C4-2B (cell line): ENCODE results near the gene PLP2.
"Not testable (repeated sequence)": the region's sequence is repeated elsewhere in the genome, so short reads cannot be mapped to it uniquely, and the experiment has no call there.

Experiments
- CTCF ChIP-seq: fragments of 450-650 bp; conservative IDR thresholded peaks from 2 replicates; pipeline ENCODE4 v1.5.1; 2017; ENCODE audit warnings: mild to moderate bottlenecking
- ZFX ChIP-seq: fragments of 450-650 bp; IDR thresholded peaks from 2 replicates; pipeline ENCODE4 v1.6.1; 2017

GRCh38 chrX:49148390-49149100 is 23.2 kb upstream of the PLP2 start:
- not testable (repeated sequence) for TF ChIP-seq CTCF, ZFX
